GM19239 (cell line): ENCODE measurements around the gene REXO1.
"Not testable (repeated sequence)": the region's sequence is repeated elsewhere in the genome, so short reads cannot be mapped to it uniquely, and the experiment has no call there.

ENCODE experiments used
- DNase-seq: peaks from one replicate; pipeline ENCODE4 v3.0.0; 2011; ENCODE audit warnings: low spot score; ENCODE audit not compliant: insufficient read length
- FAIRE-seq: peaks from 2 replicates; lab custom pipeline; 2011; peaks lifted over from hg19 to GRCh38; lab: Jason Lieb, UNC

Gene REXO1

DNA sequence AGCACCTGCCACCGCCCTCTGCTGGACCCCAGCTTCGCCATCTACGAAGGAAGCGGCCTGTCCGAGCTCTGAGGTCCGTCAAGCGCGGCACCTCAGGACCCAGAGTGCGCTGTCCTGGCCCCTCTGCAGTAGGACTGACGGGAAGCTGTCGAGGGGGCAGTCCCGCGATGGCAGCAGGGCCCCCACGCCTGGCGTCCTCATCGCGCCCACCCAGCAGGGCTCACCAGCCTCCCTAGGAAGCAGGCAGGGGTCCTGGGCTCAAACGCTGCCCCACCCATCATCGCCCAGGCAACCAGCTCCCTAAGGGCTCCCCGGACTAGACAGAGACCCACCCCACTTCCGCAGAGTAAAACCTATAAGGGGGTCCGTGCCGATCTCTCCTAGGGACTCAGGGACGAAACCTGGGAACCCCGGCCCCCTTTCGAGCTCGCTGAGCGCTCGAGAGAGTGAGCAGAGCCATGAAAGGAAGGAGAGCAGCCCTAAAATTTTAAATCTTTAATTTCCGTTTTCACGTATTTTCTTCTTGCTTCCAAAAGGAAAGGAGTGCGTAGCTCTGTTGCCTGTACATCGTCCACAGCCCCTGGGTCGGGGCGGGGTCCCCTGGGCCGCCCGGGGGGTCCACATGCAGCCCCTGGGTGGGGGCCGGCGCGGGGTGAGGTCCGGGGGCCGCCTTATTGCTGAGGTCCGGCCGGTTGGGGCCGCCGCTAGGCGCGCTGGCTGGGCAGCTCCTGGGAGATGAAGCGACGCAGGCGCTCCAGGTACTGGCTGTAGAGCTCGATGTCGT is 28.4 kb upstream of the REXO1 start:
- FAIRE-seq, DNase-seq: not testable (repeated sequence)

DNA sequence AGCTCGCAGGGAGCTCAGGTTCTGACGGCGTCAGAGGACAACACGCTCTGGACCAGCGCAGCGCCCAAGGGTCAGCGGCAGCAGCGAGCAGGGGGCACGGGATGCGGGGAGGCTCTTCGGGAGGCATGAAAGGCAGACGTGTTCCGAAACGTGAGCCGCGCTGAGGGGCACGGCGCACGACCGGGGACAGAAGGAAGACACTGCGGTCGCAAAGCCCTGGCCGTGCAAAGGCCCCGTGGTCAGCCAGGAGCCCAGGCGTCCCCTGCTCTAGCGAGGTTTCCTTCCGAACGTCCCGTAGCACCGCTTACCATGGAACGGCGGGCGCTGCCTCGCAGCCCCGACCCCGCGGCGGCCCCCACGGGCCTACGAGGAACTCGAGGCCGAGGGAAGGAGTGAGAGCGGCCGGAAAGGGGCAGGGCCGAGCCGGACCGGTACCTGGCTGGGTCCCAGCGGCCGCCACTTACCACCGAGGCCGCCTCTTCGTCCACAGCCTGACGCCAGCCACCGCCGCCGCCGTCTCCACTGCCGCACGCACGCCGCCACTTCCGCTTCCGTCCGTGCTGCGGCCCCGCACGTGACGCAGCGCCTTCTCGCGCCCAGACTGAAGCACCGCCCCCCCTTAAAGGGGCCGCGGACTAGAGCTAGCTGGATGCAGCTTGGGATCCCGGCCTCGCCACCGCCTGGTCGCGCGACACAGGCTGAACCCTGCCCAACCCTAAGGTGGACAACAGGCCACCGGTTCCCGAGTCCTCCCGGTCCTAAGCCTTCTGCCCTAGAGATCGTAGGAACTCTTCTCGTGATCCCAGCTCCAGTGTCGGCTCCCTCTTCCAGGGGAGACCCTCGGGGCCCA is 27.6 kb upstream of the REXO1 start:
- FAIRE-seq = peak; percentile 98
- peak; percentile 99 for DNase-seq

GRCh38 chr19:1875265-1875645 is 27.0 kb upstream of the REXO1 start:
- DNase-seq = not testable (repeated sequence)
- peak; percentile 84 for FAIRE-seq

- no peak for DNase-seq
- peak; percentile 82 for FAIRE-seq
Measured at GRCh38 chr19:1874554-1875185, 26.4 kb upstream of the REXO1 start.

DNA sequence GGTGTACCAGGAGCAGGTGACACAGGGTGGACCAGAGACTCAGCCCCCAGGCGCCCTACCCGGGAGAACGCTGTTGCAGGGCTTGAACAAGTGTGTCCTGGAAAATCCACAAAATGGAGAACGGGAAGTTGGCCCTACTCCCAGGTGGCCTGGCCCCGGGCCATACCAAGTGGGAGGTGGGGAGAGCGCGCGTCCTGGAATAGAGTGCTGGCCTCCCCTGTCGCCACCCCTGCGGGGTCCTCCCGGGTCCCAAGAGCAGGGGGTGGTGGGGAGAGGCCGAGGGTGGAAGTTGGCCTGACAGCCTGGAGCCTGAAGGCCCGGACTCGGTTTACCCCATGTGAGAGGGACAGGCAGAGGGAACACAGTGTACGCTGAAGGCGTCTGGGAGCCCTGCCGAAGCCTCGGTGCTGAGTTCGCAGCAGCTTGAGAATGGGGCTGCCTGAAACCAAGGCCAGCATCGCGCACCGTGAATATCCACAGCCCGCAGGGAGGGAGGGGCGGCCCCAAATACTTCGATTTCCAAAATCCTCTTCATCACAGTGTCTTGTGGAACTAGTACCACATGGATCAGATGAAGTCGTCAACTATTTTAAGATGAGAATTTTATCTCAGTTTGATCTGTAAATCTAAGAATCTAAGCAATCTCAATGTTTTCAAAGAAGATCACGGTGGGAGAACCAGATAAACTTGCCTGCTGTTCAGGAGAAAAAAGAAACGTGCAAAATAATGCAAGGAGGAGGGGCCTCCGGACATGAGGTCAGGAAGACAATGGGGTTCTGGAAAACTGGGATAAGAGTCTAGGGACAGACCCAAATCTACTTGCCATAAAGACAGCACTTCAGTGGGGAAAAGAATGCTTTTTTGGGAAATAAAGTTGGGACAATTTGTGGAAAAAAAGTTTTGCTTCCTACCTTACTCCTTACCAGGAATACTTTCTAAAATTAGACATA is 25.5 kb upstream of the REXO1 start:
- FAIRE-seq = no peak
- DNase-seq = no peak

- no peak for DNase-seq
- FAIRE-seq = no peak
Measured at GRCh38 chr19:1872807-1873523, 24.7 kb upstream of the REXO1 start.

GRCh38 chr19:1871630-1872029 is 23.3 kb upstream of the REXO1 start:
- DNase-seq (no peak), FAIRE-seq (no peak)

DNA sequence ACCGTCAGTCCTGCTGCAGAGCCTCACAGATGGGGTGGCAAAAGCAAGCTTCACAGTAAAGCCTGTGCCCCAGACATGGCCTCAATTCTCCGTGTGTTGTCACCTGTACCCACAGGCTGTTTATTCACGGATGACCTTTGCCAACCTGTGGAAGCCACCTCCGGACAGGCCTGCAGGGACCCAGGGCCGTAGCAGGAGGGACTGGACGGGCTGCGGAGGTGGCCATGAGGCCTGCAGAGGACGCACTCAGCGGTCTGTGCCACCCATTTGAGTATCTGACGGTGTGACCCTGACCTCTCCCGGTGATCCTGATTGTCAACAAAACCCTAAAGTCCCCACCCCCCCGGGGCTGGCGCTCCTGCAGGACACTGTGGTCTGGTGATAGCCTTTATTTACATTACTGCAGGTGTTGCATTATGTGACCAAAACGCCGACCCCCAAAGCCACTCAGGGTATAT is 22.9 kb upstream of the REXO1 start:
- FAIRE-seq (no peak), DNase-seq (no peak)

- FAIRE-seq (no peak), DNase-seq (no peak)
Measured at GRCh38 chr19:1868971-1869370, 20.7 kb upstream of the REXO1 start.

DNA sequence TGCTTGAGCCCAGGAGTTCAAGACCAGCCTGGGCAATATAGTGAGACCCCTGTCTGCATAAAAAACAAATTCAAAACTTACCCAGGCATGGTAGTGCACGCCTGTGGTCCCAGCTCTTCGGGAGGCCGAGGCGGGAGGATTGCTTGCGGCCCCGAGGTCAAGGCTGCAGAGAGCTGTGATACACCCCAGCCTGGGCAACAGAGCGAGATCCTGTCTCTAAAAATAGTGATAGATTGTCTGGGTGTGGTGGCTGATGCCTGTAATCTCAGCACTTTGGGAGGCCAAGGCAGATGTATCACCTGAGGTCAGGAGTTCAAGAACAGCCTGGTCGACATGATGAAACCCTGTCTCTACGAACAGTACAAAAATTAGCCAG is 19.1 kb upstream of the REXO1 start:
- DNase-seq (no peak), FAIRE-seq (no peak)

DNA sequence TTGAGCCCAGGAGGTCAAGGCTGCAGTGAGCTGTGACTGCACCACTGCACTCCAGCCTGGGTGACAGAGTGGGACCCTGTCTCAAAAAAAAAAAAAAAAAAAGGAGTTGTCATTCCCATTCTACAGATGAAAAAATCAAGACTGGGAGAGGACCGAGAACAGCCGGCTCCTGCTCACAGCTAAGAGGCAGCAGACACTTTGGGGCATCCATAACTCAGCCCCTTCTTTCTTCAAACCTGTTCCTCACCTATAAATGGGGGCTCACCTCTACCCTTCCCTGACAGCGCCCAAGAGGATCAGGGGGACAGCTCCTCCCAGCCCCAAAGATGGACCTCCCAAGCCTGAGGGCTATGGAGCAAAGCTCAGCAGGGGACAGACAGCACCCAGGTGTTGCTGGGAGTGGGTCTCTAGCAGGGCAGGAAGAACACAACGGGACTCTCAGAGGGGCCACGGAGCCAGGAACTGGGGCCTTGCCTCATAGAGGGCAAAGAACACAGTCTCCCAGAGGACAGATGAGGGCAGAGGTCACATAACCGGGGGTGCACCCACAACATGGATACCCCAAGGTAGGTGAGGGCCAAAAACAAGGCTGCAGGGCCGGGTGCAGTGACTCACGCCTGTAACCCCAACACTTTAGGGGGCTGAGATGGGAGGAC is 18.5 kb upstream of the REXO1 start:
- FAIRE-seq = no peak
- DNase-seq = no peak

DNA sequence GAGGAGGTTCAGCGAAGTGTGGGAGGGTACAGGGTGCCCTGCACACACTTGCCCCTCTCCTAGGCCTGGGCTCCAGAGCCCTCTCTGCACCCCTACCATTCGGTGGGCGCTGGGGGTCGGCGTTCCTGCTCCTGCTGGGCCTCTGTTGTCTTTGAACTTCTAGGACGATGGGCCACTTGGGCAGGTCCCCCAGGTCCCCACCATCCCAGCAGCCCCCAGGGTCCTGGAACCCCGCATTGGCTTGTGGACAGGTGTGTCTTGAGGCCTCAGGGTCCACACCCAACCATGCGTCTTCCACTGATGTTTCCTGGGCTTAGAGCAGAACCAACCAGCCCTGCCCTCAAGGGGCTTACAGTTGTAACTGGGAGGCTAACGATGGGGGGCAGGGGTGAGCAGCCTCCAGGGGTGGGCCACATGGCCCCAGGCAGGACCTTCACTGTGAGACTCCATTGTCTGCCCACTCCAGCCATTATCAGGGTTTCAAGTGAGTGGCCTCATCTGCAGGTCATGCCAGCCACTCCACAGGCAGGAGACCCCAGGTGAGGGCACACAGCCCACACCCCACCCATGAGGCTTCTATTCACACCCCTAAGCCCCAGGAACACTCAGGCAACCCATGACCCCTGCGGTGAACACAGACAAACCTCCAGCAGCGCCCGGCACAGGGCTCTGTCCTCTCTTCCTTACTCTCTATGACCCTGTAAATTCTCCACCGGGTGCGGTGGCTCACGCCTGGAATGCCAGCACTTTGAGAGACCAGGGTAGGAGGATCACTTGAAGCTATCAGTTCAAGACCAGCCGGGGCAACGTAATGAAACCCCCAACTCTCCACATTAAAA is 17.1 kb upstream of the REXO1 start:
- DNase-seq (no peak), FAIRE-seq (no peak)

DNA sequence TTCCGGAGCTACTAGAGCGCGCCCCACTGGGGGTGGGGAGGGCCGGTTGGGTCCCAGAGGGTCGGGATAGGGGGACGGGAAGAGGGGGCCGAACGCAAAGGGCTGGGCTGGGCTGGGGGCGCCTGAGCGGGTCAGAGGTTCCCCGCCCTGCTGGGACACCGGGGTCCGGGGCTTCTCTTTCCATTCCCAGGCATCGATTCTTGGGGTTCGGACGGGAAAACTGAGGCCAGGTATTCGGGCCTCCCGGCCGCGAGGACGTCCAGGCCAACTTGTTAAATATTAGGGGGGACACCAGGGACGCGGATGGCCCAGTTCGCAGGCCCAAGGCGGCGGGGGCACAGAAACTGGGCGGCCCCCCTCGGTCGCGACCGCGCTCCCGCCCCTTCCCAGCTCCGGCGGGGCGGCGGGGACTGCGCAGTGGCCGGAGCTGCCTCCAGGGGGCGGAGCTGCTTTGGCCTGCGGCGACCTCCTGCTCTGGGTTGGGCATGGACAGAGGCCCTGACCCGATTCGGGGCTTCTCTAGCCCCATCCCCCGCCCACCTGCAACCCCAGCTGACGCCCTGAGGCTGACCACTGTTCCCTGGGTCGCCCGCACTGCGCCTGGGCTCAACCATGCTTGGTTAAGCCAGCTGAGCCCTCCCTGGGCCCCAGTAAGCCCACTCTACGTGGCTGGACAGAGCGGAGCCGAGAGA is 16.3 kb upstream of the REXO1 start:
- DNase-seq (peak; percentile 90), FAIRE-seq (no peak)

DNA sequence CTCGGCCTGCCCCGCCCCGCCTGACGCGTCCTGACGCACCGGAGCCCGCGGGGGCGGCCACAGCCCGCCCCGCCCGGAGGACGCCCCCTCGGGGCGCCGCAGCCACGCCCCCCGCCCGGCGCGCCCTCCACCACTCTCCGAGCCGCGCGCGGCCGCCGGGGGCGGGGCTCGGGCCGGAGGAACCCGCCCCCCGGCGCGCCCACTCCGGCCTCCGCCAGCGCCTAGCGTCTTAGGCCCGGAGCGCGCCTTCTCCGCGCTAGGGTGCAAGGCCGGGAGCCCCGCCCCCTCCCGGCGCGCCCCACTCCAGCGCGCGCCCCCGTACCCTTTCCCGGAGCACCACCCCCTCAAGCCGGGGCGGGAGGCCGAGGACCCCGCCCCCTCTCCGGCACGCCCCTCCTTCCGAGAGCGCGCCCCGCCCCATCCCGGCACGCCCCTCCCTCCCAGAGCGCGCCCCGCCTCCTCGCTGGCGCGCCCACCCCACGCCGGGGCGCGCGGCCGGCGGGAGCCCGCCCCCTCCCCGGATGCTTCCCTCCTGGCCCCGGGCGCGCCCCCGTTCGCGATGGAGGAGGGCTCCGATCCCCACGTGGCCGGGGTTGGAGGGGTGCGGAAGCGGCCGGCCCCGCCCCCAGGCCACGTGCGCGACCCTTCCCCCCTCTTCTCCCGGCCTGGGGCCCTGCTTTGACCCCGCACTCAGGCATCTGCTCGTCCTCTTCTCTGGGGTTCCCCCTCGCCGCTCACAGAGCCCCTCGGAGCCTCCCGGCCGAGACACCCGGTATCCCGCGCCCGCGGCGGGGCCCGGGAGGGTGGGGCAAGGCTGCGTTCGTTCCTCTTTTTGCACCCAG is 15.6 kb upstream of the REXO1 start:
- DNase-seq (peak; percentile 95), FAIRE-seq (peak; percentile 92)

GRCh38 chr19:1863328-1863637 is 15.0 kb upstream of the REXO1 start, which contains the start of gene KLF16:
Gene KLF16 (minus strand): TSS chr19:1863579. CDS start chr19:1863497, 82 bp downstream.
- no peak for DNase-seq
- FAIRE-seq = no peak
